AG04450 (cell line): ENCODE results near the gene PRDM10. TPM values are rescaled to one million over a fixed set of nuclear protein-coding genes. Genes with fewer than 3 reads are reported as not detected.

Experiments used
- CTCF ChIA-PET: fragments of 300-600, 350-600 bp; formaldehyde crosslinking; extraction: SDS; loops from one replicate; lab custom pipeline; 2022; ENCODE audit warnings: antibody characterized with exemption, inconsistent platforms; lab: Charles Lee
- POLR2A ChIA-PET: fragments of 350-600 bp; formaldehyde crosslinking; extraction: SDS; loops from one replicate; lab custom pipeline; 2021; ENCODE audit warnings: antibody characterized with exemption, inconsistent platforms; lab: Yijun Ruan, JAX
- DNase-seq: peaks from one replicate; pipeline ENCODE4 v3.0.0-alpha.2; 2011; ENCODE audit warnings: low read depth, low spot score
- H3K27ac ChIP-seq: one replicate; pipeline ENCODE4 v1.5.1; 2012; ENCODE audit warnings: low read depth, low read length, control low read depth
- H3K27me3 ChIP-seq: one replicate; pipeline ENCODE4 v1.6.0; 2012; ENCODE audit warnings: low read length; ENCODE audit not compliant: control insufficient read depth, insufficient read depth
- H3K4me3 ChIP-seq: 2 replicates; pipeline ENCODE4 v1.5.1; 2011; ENCODE audit warnings: mild to moderate bottlenecking, low read depth, low read length, control low read depth
- H3K9me3 ChIP-seq: 2 replicates; pipeline ENCODE4 v1.5.1; 2012; ENCODE audit warnings: low read length; ENCODE audit not compliant: control insufficient read depth, insufficient read depth
- CTCF ChIP-seq: IDR thresholded peaks from 2 replicates; pipeline ENCODE4 v1.5.1; 2011; ENCODE audit warnings: low read depth, low read length, control low read depth, inconsistent platforms
- polyA plus RNA-seq: library from polyadenylated mRNA; depleted of rRNA; stranded (reverse); fragments of >200 nt; gene quantifications from 2 replicates; pipeline ENCODE4 v1.2.3, GENCODE V29; 2011

The PRDM10 gene
- polyA plus RNA-seq, 1 experiment = 3.9 TPM

GRCh38 chr11:129951866-129952262 is 50.8 kb downstream of the PRDM10 start:
- Histone ChIP-seq H3K27ac (no peak overlapping the region), H3K9me3 (no peaks in the 10 kb centered on the region), H3K4me3 (no peak overlapping the region), H3K27me3 (no peaks in the 10 kb centered on the region)
- CTCF ChIA-PET = no interaction called here
- DNase-seq = no peak
- POLR2A ChIA-PET = no interaction called here
- no peak for TF ChIP-seq CTCF

DNA sequence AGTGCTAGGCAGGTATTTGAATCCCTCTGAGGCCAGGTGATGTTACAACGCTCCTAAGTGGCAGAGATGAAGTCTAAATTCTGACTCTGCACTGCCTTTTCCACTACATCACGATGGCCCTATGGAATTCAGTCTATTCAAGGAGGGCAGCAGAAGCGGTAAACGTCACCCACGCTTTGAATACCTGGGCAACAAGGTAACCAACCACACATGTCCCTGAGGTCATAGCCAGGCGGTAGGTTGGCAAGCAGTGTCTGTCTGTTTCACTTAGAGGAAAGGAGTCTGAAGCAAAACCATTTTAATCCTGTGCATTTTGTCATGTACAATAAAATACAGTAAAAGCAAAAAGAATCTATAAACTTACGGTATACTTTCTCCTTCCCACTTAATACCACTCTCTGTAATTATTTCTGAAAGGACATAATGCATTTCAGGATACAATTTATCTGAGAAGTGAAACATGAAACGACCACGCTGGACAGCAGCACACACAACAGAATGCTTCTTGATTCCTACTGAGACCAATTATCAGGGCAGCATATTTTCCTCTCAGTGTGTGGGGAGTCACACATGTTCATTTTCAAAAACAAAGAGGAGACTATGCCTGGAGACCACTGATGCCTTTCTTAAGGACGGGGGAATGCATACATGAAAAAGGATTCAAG is 51.3 kb downstream of the PRDM10 start:
- no peak for TF ChIP-seq CTCF
- Histone ChIP-seq H3K4me3 (no peak overlapping the region), H3K9me3 (no peaks in the 10 kb centered on the region), H3K27me3 (no peaks in the 10 kb centered on the region), H3K27ac (no peak overlapping the region)
- CTCF ChIA-PET = no interaction called here
- no peak for DNase-seq
- POLR2A ChIA-PET = no interaction called here

DNA sequence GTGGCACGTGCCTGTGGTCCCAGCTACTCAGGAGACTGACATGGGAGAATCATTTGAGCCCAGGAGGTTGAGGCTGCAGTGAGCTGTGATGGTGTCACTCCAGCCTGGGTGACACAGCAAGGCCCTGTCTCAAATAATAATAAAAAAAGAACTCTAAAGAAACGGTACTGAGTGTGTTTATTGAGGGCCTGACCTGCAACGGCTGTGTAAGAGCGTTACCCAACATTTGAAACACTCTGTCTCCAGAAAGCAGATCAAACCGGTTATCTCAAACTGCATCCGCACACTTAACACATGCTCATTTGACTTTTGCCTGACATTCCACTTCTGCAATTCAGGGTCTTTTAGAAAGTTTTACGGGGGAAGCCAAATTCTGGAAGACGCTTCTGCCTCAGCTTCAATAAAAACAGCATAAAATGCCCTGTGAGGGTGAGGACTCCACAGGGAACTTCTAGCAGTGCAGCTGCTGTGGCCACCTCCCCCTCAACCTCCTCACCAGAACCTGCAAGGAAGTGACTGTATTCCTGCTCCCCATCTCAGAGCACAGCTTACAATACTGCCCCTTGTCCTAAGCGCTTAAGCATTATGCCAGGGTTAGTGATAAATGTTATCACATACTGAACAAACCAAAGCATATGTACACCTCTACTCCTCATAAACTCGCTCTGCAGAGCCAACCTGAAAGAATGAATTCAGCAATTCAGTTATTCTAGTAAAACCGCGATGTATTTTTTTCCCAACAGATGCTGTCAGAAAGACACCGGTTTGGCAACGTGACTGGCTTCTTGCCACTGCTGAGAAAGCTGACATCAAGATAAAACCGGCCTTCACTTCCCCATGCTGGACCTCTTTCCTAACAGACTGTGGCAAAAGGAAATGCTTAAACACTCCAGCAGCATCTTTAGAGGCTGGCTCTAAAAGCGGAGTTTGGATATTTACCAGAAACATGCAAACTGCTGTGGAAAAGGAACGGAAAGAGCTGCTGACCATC is 52.2 kb downstream of the PRDM10 start:
- ChIA-PET POLR2A (no interaction called here), CTCF (interaction anchor here (1.0 kb wide), 1 partner anchor 182 kb away, joined by 3 read pairs; no protein-coding TSS in a partner anchor)
- no peak for TF ChIP-seq CTCF
- Histone ChIP-seq H3K27me3 (no peaks in the 10 kb centered on the region), H3K27ac (no peak overlapping the region), H3K9me3 (no peaks in the 10 kb centered on the region), H3K4me3 (no peak overlapping the region)
- DNase-seq = peak; percentile 6

GRCh38 chr11:129948926-129949466 is 53.6 kb downstream of the PRDM10 start:
- Histone ChIP-seq H3K27ac (no peak overlapping the region), H3K27me3 (no peaks in the 10 kb centered on the region), H3K9me3 (no peaks in the 10 kb centered on the region), H3K4me3 (no peak overlapping the region)
- ChIA-PET POLR2A (no interaction called here), CTCF (no interaction called here)
- TF ChIP-seq CTCF = no peak
- no peak for DNase-seq
